Measurements from ENCODE around the gene NEMP1. TPM values are rescaled to one million over a fixed set of nuclear protein-coding genes. Genes with fewer than 3 reads are reported as not detected.

Gene NEMP1
- total RNA-seq, 1 experiment from 2014 or later = 30.4 TPM

Other genes with a start within 250 kb of the NEMP1 start
- gene SDR9C7, start 144.4 kb downstream of the NEMP1 start, total RNA-seq (2014; rRNA removed; shearing (Covaris generic)) = not detected in 2 replicates
- 0.29 TPM in 1 of 2 replicates, not detected in the other for gene RDH16, start 121.2 kb downstream of the NEMP1 start, total RNA-seq (2014; rRNA removed; shearing (Covaris generic))
- 2.3 and 2.6 TPM in 2 replicates for gene ZBTB39, start 72.2 kb downstream of the NEMP1 start, total RNA-seq (2014; rRNA removed; shearing (Covaris generic))
- gene TAC3, start 62.3 kb downstream of the NEMP1 start, total RNA-seq (2014; rRNA removed; shearing (Covaris generic)) = not detected in 2 replicates
- not detected in 2 replicates for gene MYO1A, start 28.7 kb downstream of the NEMP1 start, total RNA-seq (2014; rRNA removed; shearing (Covaris generic))
- 10.9 and 17.6 TPM in 2 replicates for gene NAB2, start 10.3 kb upstream of the NEMP1 start, total RNA-seq (2014; rRNA removed; shearing (Covaris generic))
- gene STAT6, start 32.6 kb upstream of the NEMP1 start, total RNA-seq (2014; rRNA removed; shearing (Covaris generic)) = 29.4 and 33.0 TPM in 2 replicates
- gene LRP1, start 49.7 kb upstream of the NEMP1 start, total RNA-seq (2014; rRNA removed; shearing (Covaris generic)) = 28.8 and 31.6 TPM in 2 replicates
- gene LRP1-AS, start 68.8 kb upstream of the NEMP1 start, total RNA-seq (2014; rRNA removed; shearing (Covaris generic)) = not detected in 2 replicates
- 1.7 and 4.1 TPM in 2 replicates for gene NXPH4, start 138.0 kb upstream of the NEMP1 start, total RNA-seq (2014; rRNA removed; shearing (Covaris generic))
- gene SHMT2, start 150.9 kb upstream of the NEMP1 start, total RNA-seq (2014; rRNA removed; shearing (Covaris generic)) = 89.3 and 108 TPM in 2 replicates
- gene STAC3, start 172.4 kb upstream of the NEMP1 start, total RNA-seq (2014; rRNA removed; shearing (Covaris generic)) = 0.84 TPM in 1 of 2 replicates, not detected in the other

Measured in RPMI7951 (cell line).